HG02610 (cell line): Measurements from ENCODE around the gene PSMA6.
"Not testable (repeated sequence)": the region's sequence is repeated elsewhere in the genome, so short reads cannot be mapped to it uniquely, and the experiment has no call there.

Experiments
- ATAC-seq: cut with Tn5 transposase; IDR thresholded peaks from one replicate; pipeline ENCODE4 v1.9.1; 2021; ENCODE audit warnings: mild to moderate bottlenecking, moderate library complexity; ENCODE audit not compliant: unreplicated experiment

The PSMA6 gene

DNA sequence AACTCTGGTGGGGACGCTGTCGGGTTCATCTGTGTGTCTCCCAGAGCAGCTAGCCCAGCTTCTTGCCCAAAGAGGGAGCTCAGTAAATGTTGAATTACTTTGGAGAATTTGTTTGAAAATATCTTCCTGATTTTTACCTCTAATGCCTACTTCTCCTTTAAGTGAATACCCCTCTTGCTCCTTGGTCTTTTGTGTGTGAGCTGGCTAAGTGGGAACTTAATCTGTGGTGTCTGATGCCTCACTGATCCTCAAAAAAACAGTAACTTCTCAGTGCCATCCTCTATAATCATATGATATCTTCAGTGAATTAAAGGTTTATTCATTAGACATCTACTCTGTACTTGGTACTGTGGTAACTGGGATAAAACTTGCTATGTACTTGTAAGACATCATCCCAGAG lies 7.7 kb upstream of the PSMA6 start:
- no peak for ATAC-seq

DNA sequence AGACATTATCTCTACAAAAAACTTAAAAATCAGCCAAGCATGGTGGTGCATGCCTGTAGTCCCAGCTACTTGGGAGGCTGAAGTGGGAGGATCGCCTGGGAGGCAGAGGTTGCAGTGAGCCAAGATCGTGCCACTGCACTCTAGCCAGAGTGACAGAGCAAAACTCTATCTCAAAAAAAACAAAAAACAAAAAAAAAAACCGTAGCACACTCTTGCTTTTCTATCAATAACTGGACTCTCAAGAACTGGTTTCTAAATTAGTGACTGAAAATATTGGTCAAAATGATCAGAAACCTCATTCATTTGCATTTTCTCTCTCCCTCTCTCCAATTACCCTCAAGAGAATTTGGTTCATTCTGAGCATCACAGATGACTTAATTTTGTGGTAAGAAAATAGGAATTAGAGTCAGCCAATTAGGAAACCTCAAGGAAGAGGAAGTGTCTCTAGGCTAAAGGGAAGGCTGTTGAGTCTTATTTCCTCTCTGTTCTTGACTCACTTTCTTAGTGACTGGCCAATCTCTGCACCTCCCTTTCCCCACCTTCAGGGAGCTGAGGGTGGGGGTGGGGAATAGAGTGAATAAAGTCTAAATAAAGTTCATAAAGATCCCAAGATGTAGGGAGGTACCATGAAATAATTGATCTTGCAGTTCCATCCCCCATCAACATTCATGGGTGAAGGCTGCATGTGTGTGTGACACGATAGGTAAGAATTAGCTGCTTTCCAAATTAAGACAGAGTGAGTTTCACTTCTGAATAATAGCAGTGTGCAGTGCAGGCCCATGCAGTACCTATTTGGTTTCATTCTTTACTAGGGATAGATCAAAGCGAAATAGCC lies 6.8 kb upstream of the PSMA6 start:
- ATAC-seq = peak; percentile 65

DNA sequence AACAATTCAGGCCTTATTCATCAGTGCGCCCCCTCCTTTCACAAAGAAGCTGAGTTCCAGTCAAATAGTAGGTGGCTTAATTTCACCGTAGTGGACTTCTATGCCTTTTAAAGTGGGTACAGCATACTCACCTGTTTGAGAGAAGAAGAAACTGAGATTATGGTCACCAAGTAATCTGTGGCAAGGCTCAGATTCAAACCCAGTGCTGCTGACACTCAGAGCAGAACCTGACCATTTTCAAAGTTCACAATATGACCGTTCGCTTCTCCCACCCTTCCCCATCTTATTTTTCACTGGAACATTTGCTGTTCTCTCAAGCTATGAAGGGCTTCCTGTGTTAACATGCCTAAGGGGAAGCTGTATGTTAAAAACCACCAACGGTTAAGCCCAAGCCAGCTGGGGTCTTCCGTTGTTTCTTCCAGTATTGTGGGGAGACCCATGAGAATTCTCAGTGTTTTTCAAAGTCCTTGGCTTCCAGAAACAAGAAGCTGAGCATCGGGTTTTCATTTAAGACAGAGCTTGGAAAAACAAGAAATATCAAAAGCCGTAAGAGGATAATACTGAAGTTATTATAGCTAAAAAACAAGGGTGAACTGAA lies 6.1 kb upstream of the PSMA6 start:
- ATAC-seq = peak; percentile 34

DNA sequence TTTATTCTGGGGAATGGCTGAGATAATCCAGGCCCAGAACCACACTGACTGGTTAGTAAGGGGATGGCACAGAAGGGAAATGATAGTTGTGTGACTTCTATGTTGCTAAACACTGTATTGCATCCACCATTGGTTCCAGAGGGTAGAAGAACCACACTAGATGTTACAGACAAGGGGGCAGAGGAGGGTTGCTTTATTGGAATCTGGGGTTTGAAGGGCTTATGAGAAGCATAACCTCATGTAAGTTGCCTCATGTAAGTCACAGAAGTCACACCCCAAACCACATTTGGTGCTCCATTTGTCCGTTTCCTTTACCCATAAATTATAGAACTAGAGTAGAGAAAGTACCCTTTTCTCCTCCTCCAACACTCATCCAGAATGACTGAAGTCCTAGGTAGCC lies 5.5 kb upstream of the PSMA6 start:
- ATAC-seq = no peak

DNA sequence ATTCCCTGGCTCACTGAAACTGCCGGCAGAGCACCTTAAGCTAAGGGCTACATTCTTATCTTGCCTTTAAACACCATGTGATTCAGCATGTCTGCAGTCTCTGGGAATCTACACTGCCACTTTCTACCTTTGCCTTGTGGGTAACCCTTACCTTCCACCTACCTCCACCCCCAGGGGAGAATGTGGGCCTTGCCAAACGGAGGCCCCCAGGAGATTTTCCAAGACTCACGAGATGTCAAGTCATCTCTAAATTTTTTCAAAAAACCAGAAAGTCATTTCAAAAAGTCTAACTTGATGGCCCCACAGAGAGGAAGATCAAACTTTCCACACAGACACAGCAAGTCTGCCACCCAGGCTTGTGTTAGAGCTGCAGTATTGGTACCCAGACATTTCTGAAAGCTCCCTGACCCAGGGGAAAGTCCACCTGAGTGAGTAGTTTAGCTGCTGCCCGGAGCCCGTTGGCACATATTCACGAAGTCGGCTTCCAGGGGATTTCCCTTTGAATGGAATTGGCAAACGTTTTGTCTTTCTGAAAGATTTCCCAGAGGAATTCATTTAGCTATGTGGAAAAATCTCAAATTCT lies 4.7 kb upstream of the PSMA6 start:
- ATAC-seq = peak; percentile 22

DNA sequence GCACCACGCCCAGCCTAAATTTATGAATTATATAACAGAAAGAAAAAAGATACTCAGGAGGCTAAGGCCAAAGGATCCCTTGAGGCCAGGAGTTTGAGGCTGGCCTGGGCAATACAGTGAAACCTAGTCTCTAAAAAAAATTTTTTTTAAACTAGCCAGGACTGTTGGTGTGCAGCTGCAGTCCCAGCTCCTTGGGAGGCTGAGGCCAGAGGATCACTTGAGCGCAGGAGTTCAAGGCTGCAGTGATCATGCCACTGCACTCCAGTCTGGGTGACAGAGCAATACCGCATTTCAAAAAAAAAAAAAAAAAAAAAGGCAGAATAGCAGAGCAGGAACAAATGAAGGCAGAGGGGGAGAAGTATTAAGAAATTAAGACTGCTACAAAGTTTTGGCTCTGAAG lies 2.6 kb upstream of the PSMA6 start:
- no peak for ATAC-seq

DNA sequence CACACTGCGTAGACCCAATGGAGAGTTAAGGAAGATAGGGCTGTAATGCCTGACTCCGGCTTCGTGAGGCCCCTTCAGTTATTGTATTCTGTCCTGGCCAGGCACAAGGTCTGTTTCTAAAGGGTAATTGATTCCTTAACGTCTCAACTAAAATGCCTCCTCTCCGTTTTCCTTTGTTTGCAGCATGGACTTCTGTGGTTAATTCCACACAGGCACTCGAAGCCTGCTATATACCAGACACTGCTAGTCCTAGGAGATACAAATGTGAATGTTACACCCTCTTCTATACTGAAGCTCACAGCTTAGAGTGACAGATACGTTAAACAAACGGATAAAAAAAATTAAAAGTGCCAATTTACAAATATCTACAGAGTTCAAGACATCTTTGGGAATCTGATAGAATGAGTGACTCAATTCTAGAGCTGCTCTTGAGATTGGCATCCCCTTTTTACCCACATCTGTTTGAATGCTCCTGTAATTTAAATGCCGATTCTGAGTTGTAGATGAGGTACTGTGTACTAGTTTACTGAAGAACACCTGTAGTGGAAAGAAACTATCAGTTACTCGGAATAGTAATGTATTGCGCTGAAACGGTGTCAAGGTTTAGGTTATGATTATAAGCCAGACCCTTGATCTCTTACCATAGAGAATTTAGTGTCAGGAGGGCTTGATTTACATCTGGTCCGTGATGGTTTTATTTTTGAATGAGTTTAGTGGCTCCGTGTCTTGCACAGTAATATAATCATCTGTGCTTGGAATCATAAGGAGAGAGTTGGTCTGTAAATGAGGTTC lies 784 bp downstream of the PSMA6 start:
- ATAC-seq = peak; percentile 1

DNA sequence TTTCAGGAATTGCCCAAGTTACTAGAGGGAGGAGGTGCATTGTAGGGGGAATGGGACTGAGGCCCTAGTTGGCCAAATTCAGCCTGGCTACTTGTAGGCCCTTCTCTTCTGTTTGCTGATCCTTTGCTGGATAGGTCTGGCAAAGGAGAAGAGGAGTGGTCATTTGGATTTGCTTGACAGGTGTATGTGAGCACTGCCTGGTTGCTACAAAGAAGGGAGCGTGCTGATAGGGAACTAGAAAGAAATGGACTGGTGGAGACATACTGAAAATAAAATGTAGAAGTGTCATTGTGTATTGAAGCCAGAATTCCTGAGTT lies 3.6 kb downstream of the PSMA6 start:
- no peak for ATAC-seq

DNA sequence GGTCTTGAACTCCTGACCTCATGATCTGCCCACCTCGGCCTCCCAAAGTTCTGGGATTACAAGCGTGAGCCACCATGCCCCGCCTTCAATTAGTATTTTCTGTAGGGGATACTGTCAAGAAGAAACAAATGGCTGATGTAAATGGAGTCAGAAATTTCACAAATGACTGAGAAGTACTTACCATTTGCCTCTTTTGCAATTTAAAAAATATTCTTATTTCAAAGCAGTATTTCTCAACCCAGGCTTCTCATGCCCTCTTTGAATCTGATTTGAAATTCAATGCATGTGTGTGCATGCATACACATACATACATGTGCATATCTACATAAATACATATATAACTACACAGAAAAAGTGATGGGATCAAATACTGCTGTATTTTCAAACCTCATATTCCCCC lies 4.4 kb downstream of the PSMA6 start:
- ATAC-seq = no peak

DNA sequence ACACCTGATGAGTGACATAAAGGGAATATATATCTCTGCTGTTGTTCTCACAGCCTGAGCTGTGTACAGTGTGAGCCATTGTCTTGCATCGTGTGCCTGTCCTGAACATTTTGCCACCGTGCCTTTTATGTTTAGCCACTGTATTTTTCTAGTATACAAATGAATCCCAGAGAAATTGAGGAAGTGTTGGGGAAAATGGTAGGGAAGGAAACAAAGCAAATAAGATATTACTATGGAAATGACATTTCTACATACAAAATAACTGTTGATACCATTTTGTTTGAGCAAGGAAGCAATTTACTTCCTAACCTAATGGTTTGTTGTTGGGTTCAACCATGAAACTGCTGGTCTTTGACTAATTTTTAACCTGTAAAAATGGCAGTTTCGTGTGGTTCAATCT lies 5.5 kb downstream of the PSMA6 start:
- no peak for ATAC-seq

DNA sequence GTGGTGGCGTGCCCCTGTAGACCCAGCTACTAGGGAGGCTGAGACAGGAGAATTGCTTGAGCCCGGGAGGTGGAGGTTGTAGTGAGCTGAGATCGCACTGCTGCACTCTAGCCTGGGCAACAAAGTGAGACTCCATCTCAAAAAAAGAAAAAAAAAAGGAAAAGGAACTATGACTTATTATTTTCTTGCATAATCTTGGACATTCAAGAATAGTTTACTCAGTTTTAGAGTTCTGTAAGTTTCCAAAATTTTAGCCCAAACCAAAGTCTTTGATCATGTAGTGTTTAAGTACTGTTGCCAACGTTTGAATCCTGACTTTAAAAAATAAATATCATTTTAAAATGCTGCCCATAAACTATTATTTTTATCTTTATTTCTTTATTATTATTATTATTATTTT lies 6.2 kb downstream of the PSMA6 start:
- no peak for ATAC-seq

DNA sequence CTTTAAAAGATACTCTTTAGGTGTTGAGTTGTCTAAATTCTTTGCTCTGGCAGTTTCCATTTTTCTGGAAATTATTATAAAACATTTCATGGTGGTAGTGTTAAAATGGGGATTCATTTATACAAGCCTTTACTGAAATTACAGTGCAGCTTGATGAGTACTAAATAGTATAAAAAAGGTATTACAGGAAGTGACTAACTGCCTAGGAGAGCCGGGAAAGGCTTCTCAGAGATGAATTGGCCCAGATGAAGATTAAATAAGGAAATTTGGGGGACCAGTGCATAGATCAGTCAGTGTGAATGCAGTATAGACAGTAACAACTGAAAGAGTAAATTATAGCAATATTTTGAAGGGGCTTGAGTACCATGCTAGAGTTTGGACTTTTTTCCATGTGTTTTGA lies 7.5 kb downstream of the PSMA6 start:
- ATAC-seq = no peak

DNA sequence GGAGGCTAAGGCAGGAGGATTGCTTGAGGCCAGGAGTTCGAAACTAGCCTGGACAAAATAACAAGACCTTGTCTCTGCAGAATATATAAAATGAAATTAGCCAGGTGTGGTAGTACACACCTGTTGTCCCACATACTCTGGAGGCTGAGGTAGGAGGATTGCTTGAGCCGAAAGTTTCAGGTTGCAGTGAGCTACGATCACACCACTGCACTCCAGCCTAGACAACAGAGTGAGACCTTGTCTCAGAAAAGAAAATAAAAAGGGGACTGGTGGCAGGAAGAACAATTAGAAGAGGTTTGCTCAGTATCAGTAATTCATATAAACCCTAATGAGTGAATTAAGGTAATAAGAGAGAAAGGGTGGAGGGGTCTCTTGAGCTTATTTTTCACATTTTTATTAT lies 8.0 kb downstream of the PSMA6 start:
- ATAC-seq = no peak

DNA sequence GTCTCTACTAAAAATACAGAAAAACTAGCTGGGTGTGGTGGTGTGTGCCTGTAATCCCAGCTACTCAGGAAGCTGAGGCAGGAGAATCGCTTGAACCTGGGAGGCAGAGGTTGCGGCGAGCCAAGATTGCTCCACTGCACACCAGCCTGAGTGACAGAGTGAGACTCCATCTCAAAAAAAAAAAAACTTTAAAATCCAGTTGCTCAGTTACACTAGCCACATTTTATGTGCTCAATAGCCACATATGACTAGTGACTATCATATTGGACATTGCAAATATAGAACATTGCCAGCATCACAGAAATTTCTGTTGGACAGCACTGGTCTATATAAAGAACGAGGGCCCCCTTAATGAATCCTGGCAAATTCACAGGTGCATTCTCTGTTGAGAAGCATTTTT lies 9.2 kb downstream of the PSMA6 start:
- ATAC-seq = not testable (repeated sequence)

DNA sequence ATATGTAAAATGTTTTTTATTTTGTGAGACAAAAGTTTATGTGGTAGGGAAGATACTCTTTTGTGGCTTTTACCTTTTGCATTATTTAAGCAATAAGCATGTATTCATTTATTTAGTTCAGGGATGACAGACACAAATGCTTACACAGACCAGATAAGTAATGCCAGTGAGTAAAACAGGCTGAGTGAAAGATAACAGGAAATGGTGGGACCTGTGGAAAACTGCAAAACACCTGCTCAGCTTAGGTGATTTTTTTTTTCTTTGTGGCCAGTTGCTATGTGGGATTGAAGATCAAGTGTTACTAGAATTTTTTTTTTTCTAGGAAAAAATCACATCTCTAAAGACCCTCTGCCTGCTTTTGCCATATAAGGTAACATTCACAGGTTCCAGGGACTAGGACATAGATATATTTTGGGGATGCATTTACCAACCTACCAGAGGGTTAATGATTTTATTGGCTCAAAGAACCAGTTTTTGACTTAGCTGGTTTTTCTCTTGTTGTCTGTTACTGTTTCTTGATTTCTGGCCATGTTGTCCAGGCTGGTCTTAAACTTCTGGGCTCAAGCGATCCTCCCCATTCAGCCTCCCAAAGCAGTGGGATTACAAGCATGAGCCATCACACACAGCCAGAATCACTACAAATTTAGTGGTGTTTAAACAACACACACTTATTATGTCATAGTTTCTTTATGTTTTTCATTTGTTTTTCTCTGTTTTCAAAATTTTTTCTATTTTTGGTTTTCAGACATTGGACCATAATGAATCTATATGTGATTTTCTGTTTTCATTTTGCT lies 9.8 kb downstream of the PSMA6 start:
- ATAC-seq = no peak

DNA sequence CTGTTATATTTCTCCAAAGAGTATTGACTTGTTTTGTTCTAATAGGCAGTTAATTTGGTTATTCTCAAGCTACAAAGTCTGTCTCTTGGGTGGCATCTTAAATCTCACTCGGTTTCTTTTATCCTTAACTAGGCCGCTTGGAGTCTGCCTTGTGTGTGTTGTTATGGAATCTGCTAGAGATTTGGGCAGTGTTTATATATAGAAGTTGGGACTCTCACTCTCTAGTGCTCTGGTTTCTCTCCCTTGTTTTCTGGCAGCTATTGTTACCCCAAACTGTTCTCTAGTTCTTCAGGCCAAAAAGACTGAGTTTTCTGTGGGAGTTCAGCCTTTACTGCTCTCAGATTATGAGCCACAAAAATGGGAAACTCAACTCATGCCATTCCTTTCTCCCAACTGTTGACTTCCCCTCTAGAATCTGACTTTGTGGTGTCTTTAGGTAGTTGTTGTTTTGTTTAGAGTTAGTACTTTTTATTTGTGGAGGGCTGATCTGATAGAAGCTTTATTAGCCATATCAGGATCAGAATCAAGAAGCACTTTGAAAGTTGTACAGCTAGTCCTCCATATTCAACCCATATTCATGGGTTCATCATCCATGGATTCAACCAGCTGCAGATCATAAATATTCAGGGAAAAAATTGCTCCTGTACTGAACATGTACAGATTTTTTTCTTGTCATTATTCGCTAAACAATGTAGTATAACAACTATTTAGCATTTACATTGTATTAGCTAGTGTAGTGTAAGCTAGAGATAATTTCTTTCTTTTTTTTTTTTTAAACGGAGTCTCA lies 11.2 kb downstream of the PSMA6 start:
- ATAC-seq = no peak

DNA sequence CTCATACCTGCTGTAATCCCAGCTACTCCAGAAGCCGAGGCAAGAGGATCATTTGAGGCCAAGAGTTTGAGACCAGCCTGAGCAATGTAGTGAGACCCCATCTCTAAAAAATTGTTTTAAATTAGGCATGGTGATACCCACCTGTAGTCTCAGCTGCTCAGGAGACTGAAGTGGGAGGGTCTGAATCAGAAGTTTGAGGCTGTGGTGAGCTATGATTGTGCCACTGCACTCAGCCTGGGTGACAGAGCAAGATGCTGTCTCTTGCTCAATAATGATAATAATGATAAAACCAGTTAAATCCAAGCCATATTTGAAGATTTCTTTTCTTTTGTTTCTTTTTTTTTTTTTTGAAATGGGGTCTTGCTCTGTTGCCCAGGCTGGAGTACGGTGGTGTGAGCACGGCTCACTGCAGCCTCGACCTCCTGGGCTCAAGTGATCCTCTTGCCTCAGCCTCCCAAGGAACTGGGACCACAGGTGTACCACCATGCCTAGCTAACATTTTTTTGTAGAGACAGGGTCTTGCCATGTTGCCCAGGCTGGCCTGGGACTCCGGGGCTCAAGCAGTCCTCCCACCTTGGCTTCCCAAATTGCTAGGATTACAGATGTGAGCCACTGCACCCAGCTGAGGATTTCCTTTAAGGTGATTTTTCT lies 12.8 kb downstream of the PSMA6 start:
- no peak for ATAC-seq

DNA sequence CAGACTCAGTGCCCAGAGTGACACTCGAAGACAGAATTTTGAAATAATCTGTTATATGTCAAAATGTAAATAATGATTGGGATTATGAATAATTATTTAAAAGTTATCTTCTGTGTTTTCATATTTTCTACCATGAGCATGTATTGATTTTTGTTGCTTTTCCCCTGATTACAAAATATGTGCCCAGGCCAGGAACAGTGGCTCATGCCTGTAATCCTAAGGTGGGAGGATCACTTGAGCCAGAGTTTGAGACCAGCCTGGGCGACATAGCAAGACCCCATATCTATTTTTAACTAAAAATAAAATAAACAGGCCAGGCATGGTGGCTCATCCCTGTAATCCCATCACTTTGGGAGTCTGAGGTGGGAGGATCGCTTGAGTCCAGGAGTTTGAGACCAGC lies 13.5 kb downstream of the PSMA6 start:
- no peak for ATAC-seq

DNA sequence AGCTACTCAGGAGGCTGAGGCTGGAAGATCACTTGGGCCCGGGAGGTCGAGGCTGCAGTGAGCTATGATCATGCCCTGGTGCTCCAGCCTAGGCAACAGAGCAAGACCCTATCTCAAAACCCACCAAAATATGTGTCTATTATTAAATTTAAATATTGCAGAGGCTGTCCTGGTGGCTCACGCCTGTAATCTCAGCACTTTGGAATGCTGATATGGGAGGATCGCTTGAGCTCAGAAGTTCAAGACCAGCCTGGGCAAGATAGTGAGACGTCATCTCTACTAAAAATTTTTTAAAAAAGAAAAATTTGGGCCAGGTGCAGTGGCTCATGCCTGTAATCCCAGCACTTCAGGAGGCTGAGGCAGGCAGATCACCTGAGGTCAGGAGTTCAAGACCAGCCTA lies 13.9 kb downstream of the PSMA6 start:
- ATAC-seq = no peak

DNA sequence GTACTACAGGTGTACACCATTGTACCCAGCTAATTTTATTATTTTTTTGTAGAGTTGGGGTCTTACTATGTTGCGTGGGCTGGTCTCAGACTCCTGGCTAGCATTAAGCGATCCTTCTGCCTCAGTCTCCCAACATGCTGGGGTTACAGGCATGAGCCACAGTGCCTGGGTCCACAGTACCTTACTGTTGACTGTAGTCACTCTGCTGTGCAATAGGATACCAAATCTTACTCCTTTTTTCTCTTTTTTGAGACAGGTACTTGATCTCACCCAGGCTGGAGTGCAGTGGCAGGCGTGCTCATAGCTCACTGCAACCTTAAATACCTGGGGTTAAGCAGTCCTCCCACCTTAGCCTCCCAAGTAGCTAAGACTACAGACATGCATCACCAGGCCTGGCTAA lies 25.6 kb downstream of the PSMA6 start:
- no peak for ATAC-seq
